ENCODE results near the gene TUBGCP4.
"Not testable (repeated sequence)": the region's sequence is repeated elsewhere in the genome, so short reads cannot be mapped to it uniquely, and the experiment has no call there.

TUBGCP4 gene

DNA sequence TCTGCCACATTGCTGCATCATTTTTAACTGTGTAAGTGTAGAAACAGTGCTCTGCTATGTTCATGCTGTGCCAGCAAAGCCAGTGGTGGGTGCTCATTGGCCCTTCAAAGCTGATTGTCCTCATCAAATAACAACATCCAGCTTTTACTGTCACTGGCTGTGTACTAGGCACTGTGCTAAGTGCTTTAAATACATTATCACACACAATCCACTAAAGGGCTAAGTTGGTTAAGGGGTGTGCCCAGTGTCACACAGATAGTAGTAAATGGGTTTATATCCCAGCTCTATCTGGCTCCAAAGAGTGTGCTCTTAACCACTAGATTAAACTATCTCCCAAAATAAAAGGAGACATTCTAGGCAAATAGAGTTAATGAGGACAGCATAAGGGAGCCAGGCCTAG, 7.7 kb downstream of the TUBGCP4 start:
- ATAC-seq, result no peak
- Mint-ChIP-seq H3K27me3 (no peaks in the 10 kb centered on the region), H3K4me1 (peaks cover 8% of the 10 kb centered on the region), H3K27ac (no peak overlapping the region), H3K36me3 (peaks cover 50% of the 10 kb centered on the region), H3K9me3 (no peaks in the 10 kb centered on the region), H3K4me3 (no peak overlapping the region)

DNA sequence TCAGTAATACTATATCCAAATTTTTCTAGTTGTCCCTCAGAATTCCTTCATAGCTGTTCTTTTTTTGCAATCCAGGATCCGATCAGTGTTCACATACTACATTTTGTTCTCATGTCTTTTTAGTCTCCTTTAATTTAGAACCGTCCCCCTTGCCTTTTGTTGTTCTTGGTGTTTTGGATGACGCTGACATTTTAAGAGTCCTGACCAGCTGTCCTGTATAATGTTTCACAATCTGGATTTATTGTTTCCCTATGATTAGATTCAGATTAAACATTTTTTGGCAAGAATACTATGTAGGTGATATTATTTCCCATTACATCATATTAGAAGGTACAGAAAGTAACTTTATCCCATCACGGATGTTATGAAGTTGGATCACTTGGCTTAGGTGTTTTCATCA, 11.4 kb downstream of the TUBGCP4 start:
- no peaks in the 10 kb centered on the region for H3K9me3 Mint-ChIP-seq
- no peaks in the 10 kb centered on the region for H3K4me1 Mint-ChIP-seq
- peaks cover 79% of the 10 kb centered on the region for H3K36me3 Mint-ChIP-seq
- no peaks in the 10 kb centered on the region for H3K27me3 Mint-ChIP-seq
- no peak overlapping the region for H3K4me3 Mint-ChIP-seq
- no peak overlapping the region for H3K27ac Mint-ChIP-seq
- ATAC-seq, result no peak

DNA sequence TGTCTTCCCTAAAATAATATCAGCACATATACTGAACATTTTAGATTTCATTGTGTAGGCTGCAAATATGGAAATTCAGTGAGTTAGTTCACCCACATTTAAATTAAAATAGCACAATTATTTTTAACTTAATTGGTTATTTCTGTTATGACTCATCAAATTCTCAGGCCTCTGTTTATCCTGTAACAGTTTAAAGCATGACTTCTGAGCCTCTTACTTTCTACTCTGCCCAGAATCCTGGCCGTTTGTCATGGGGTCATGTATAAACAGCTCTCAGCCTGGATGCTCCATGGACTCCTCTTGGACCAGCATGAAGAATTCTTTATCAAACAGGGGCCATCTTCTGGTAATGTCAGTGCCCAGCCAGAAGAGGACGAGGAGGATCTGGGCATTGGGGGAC, 12.2 kb downstream of the TUBGCP4 start:
- H3K4me1 Mint-ChIP-seq, result no peaks in the 10 kb centered on the region
- ATAC-seq, result no peak
- no peak overlapping the region for H3K27ac Mint-ChIP-seq
- H3K36me3 Mint-ChIP-seq, result peaks cover 76% of the 10 kb centered on the region
- H3K27me3 Mint-ChIP-seq, result no peaks in the 10 kb centered on the region
- no peaks in the 10 kb centered on the region for H3K9me3 Mint-ChIP-seq
- H3K4me3 Mint-ChIP-seq, result no peak overlapping the region

DNA sequence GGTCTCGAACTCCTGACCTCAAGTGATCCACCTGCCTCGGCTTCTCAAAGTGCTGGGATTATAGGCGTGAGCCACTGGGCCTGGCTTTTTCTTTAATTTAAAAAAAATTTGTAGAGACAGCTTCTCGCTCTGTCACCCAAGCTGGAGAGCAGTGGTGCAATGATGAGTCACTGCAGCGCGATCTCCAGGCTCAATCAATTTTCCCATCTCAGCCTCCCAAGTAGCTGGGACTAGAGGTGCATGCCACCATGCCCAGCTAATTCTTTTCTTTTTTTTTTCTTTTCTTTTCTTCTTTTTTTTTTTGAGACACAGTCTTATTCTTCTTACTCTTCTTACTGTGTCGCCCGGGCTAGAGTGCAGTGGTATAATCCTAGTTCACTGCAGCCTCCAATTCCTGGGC, 19.8 kb downstream of the TUBGCP4 start:
- no peaks in the 10 kb centered on the region for H3K27me3 Mint-ChIP-seq
- H3K4me3 Mint-ChIP-seq, result no peak overlapping the region
- no peak for ATAC-seq
- H3K9me3 Mint-ChIP-seq, result no peaks in the 10 kb centered on the region
- peaks cover 75% of the 10 kb centered on the region for H3K36me3 Mint-ChIP-seq
- no peaks in the 10 kb centered on the region for H3K4me1 Mint-ChIP-seq
- no peak overlapping the region for H3K27ac Mint-ChIP-seq

DNA sequence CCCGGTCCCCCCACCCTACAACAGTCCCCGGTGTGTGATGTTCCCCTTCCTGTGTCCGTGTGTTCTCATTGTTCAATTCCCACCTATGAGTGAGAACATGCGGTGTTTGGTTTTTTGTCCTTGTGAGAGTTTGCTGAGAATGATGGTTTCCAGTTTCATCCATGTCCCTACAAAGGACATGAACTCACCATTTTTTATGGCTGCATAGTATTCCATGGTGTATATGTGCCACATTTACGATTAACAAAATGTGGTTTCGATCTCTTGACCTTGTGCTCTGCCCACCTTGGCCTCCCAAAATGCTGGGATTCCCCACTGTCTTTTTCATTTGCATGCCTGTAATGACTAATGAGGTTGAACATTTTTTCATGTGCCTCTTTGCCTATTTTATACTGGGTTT, 22.7 kb downstream of the TUBGCP4 start:
- not testable (repeated sequence) for H3K4me1 Mint-ChIP-seq, H3K27ac Mint-ChIP-seq, H3K9me3 Mint-ChIP-seq, ATAC-seq, H3K4me3 Mint-ChIP-seq, H3K27me3 Mint-ChIP-seq
- peaks cover 78% of the 10 kb centered on the region for H3K36me3 Mint-ChIP-seq

DNA sequence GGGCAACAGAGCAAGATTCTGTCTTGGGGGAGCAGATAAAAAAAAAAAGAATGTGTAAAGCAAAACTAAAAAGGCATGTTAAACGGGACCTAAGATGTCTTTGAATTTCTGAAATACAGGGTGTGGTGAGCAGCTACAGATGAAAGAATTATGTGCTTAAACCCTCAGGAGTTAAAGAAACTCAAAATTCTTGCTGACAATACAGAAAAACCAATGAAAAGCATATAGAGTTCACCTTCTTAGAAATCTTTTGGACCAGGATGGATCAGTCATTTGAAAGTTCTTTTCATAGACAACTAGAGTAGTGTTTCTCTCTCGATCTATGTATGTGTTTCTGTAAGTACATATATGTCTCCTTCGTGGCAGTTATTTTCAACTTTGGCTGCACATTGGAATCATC, 31.4 kb downstream of the TUBGCP4 start:
- no peak for ATAC-seq
- peaks cover 81% of the 10 kb centered on the region for H3K36me3 Mint-ChIP-seq
- no peaks in the 10 kb centered on the region for H3K4me1 Mint-ChIP-seq
- H3K4me3 Mint-ChIP-seq, result no peak overlapping the region
- no peaks in the 10 kb centered on the region for H3K27me3 Mint-ChIP-seq
- H3K9me3 Mint-ChIP-seq, result no peaks in the 10 kb centered on the region
- no peak overlapping the region for H3K27ac Mint-ChIP-seq

DNA sequence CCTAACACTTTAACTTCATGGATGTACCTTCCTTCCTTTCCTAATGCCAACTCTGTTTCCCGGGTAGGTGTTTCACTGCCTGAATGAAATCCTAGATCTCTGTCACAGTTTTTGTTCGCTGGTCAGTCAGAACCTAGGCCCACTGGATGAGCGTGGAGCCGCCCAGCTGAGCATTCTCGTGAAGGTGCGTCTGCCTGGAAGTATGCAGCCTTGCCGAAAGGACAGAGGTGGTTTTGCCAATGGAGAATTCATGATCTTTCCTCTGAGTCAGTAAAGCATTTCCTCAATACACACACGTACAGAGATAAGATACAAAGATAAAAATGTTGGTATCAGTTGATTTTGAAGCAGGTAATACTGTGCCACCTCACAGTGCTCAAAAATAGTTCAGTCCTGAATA, 32.7 kb downstream of the TUBGCP4 start:
- Mint-ChIP-seq H3K4me1 (no peaks in the 10 kb centered on the region), H3K36me3 (peaks cover 81% of the 10 kb centered on the region), H3K27ac (no peak overlapping the region), H3K27me3 (no peaks in the 10 kb centered on the region), H3K4me3 (no peak overlapping the region), H3K9me3 (no peaks in the 10 kb centered on the region)
- no peak for ATAC-seq

DNA sequence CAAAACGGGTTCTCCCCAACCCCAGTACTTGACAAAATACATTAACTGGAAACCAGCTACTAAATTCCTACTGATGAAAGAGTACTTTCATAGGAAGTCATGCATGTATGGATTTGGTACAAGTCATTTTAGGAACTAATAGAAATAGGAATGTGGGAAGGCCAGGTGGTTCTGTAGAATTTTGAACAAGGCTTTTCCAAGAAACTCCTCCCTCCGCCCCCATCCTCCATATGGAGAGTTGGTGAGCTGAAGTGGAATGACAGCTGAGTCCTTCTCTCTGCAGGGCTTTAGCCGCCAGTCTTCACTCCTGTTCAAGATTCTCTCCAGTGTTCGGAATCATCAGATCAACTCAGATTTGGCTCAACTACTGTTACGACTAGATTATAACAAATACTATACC, 33.2 kb downstream of the TUBGCP4 start:
- ATAC-seq, result no peak
- Mint-ChIP-seq H3K27ac (no peak overlapping the region), H3K4me1 (no peaks in the 10 kb centered on the region), H3K27me3 (no peaks in the 10 kb centered on the region), H3K4me3 (no peak overlapping the region), H3K36me3 (peaks cover 81% of the 10 kb centered on the region), H3K9me3 (no peaks in the 10 kb centered on the region)

DNA sequence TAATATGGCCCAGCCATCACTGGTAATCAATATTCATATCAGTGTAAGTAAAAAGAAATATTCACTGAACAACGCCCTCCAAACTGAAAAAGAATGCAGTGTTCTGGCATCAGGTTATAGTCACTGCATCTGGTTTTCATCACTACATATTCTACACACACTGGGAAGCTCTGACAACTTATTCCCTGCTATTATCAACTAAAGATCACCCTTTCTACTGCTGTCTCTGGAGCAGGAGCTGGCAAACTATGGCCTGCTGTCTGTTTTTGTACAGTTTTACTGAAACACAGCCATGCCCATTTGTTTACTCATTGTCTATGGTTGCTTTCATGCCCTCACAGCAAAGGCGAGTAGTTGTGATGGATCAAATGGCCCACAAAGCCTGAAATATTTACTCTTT, 35.3 kb downstream of the TUBGCP4 start:
- Mint-ChIP-seq H3K27me3 (no peaks in the 10 kb centered on the region), H3K9me3 (no peaks in the 10 kb centered on the region), H3K4me1 (no peaks in the 10 kb centered on the region), H3K27ac (no peak overlapping the region), H3K4me3 (no peak overlapping the region), H3K36me3 (peaks cover 87% of the 10 kb centered on the region)
- ATAC-seq, result no peak

DNA sequence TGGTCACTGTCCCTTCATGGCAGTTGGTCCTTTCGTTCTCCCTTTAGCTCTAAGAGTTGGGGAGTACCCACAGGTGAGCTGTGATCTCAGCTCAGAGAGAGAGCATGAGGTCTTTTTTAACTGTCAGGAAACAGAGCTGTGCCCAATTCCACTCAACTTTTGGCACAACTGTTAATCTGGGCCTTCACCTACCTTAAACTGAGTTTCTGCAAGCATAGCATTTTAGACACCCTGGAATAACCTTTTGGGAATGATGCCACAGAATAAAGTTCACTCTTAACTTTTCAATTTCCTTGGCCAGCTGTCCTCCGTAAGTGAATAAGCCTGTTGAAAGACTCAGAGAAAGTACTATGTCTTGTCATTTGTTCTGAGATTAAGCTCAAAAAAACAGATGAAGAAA, 35.9 kb downstream of the TUBGCP4 start:
- no peak for ATAC-seq
- no peaks in the 10 kb centered on the region for H3K4me1 Mint-ChIP-seq
- H3K9me3 Mint-ChIP-seq, result no peaks in the 10 kb centered on the region
- H3K36me3 Mint-ChIP-seq, result peaks cover 83% of the 10 kb centered on the region
- no peak overlapping the region for H3K4me3 Mint-ChIP-seq
- H3K27me3 Mint-ChIP-seq, result no peaks in the 10 kb centered on the region
- no peak overlapping the region for H3K27ac Mint-ChIP-seq

DNA sequence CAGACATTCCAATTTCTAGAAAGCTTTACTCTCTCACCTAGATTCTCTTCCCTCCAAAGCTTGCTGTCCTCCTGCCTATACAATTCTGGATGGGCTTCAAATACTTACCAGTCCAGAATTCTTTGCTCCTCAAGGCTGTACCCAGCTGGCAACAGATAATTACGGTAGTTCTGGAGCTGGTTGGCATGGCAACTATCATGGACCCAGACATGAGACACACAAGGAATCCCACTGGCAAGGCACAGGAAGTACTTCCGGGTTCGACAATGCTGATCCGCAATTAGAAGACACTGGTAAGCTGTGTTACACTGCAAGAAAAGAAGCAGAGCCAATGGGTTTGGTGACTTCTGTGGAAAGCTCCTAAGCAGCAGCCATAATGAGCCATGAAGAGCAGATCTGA, 37.9 kb downstream of the TUBGCP4 start:
- H3K27me3 Mint-ChIP-seq, result no peaks in the 10 kb centered on the region
- no peak overlapping the region for H3K4me3 Mint-ChIP-seq
- H3K27ac Mint-ChIP-seq, result no peak overlapping the region
- H3K36me3 Mint-ChIP-seq, result peaks cover 81% of the 10 kb centered on the region
- no peaks in the 10 kb centered on the region for H3K4me1 Mint-ChIP-seq
- ATAC-seq, result no peak
- no peaks in the 10 kb centered on the region for H3K9me3 Mint-ChIP-seq

DNA sequence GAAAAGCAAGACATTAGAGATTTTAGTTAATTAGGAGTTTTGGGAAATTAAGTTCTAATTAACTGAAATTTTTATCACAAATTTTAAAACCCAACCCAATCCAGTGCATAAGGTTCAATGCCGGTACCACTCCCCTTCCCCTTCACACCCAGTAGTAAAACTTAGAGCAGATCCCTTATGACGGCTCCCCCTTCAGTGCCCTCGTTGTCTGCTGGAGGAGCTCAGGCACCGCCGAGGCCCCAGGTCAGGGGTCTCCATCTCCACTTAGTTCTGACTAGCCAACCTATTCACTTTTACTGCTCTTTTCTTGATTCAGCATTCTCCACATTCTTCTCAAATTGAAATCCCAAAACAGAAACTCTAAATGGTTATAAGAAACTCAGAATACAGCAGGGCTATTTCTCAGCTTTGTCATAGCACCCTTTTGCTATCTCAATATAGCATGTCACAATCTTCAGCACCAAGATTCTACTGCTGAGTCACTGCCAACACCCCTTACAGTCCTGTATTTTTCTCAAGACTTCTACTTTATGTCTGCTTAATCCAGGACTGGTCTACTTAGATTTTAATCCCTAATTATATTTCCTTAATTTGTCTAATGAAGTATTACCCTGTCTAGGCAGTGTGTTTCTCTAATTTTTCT, 39.8 kb downstream of the TUBGCP4 start:
- ATAC-seq, result no peak
- H3K4me3 Mint-ChIP-seq, result no peak overlapping the region
- H3K27ac Mint-ChIP-seq, result peak overlapping the region; percentile 41

DNA sequence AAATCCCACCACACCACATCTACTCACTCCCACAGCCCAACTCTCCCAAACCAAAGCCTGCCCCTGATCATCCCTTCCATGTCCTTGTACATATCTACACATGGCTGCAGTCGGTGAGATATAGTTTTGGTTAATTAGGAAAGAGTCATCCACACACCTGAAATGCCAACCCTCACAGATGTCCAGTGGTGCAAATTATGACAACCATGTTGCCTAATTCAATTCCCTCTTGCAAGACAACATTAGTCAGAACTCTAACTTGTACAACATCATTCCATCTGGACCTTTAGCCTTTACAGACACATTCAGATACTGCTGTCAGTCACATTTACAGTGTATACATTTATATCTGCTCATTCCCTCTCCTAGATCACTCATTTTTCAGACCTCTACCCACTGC, 41.2 kb downstream of the TUBGCP4 start:
- H3K36me3 Mint-ChIP-seq, result peaks cover 77% of the 10 kb centered on the region
- H3K27ac Mint-ChIP-seq, result no peak overlapping the region
- H3K4me3 Mint-ChIP-seq, result no peak overlapping the region
- H3K4me1 Mint-ChIP-seq, result no peaks in the 10 kb centered on the region
- no peaks in the 10 kb centered on the region for H3K9me3 Mint-ChIP-seq
- no peak for ATAC-seq
- no peaks in the 10 kb centered on the region for H3K27me3 Mint-ChIP-seq

More for the DNA sequence above, 39.8 kb downstream of the TUBGCP4 start:
- Mint-ChIP-seq H3K9me3 (no peaks in the 10 kb centered on the region), H3K36me3 (peaks cover 81% of the 10 kb centered on the region), H3K27me3 (no peaks in the 10 kb centered on the region), H3K4me1 (no peaks in the 10 kb centered on the region)

DNA sequence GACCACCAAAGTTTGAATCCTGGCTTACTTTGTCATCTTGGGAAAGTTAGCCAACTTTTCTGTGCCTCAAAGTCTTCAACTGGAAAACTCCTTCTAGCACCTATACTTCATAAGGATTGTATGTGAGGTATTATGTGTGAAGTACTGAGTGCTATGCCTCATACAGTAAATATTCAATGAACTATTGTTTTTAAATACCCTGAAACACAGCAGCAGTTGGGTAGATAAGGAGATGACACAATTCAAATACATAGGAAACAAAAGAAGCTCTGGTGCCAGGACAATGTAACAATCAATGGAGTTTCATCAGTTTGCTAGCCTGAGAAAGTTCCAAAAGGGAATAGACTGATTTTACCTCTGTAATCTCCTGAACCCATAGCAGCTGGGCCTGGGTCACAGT, 43.3 kb downstream of the TUBGCP4 start:
- Mint-ChIP-seq H3K27ac (no peak overlapping the region), H3K27me3 (no peaks in the 10 kb centered on the region), H3K4me1 (no peaks in the 10 kb centered on the region), H3K4me3 (no peak overlapping the region), H3K9me3 (no peaks in the 10 kb centered on the region), H3K36me3 (peaks cover 73% of the 10 kb centered on the region)
- ATAC-seq, result no peak

DNA sequence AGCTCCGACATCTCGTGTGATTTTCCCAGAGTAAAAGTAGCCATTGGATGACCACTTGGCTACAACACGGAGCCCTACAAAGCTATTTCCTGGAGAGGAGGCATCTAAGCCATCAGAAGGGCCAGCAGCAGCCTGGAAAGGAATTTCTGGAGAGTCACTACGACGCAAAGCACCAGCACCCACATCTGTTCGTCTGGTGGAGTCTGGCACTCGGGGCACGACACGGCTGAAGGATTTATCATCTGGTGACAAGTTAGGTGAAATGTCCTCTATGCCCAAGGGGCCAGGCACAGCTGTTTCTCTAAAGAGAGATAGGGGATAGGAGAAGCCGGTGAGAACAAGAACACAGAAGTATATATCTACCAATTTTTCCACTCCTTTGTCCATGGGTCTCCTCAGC, 49.5 kb downstream of the TUBGCP4 start:
- no peak overlapping the region for H3K27ac Mint-ChIP-seq
- H3K27me3 Mint-ChIP-seq, result no peaks in the 10 kb centered on the region
- no peak overlapping the region for H3K4me3 Mint-ChIP-seq
- no peak for ATAC-seq
- peaks cover 75% of the 10 kb centered on the region for H3K36me3 Mint-ChIP-seq
- H3K4me1 Mint-ChIP-seq, result no peaks in the 10 kb centered on the region
- no peaks in the 10 kb centered on the region for H3K9me3 Mint-ChIP-seq

DNA sequence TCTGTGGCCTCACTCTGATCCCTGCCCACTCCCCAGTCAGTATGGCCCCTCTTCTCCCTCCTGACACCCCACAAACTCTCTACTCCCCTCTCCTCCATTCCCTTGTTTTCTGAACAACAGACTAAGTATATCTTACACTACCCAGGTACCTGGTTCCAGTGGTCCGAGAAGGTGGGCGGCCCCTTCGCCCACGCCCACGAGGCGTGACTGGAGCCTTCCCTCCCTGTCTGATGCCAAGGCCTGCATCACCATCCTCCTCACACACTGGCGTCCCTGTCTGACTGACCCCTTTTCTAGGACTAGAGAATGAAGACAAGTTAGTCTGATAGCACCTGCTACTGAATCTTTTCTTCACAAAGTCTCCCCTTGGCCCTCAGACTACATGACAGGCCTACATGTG, 50.0 kb downstream of the TUBGCP4 start:
- H3K4me3 Mint-ChIP-seq, result no peak overlapping the region
- H3K36me3 Mint-ChIP-seq, result peaks cover 71% of the 10 kb centered on the region
- H3K4me1 Mint-ChIP-seq, result no peaks in the 10 kb centered on the region
- no peak for ATAC-seq
- no peaks in the 10 kb centered on the region for H3K27me3 Mint-ChIP-seq
- H3K9me3 Mint-ChIP-seq, result no peaks in the 10 kb centered on the region
- no peak overlapping the region for H3K27ac Mint-ChIP-seq

DNA sequence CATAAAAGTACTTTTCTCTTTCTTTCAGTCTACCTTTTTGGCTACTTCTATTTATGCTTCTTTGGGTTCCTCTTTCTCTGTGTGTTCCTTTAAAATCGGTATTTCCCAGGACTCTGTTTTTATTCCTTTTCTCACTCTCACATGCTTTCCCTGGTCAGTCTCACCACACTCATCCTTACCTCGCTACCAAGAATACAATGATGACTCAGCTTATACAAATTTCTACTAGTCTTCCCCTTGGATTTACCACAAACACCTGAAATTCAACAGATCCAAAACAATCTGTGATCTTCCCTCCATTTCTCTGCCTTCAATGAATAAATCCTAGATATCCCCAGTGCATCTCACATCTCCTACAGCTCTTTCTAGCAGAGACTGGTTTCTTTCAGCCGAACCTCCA, 52.9 kb downstream of the TUBGCP4 start:
- H3K27me3 Mint-ChIP-seq, result no peaks in the 10 kb centered on the region
- peaks cover 71% of the 10 kb centered on the region for H3K36me3 Mint-ChIP-seq
- H3K27ac Mint-ChIP-seq, result no peak overlapping the region
- no peaks in the 10 kb centered on the region for H3K4me1 Mint-ChIP-seq
- ATAC-seq, result no peak
- H3K4me3 Mint-ChIP-seq, result no peak overlapping the region
- H3K9me3 Mint-ChIP-seq, result no peaks in the 10 kb centered on the region
